ENCODE data around the gene POU6F1. TPM values are rescaled to one million over a fixed set of nuclear protein-coding genes. Genes with fewer than 3 reads are reported as not detected.

Gene POU6F1
- total RNA-seq, 4 donors from 2014 or later: 13.3 to 27.2 (median 16.9) TPM

DNA sequence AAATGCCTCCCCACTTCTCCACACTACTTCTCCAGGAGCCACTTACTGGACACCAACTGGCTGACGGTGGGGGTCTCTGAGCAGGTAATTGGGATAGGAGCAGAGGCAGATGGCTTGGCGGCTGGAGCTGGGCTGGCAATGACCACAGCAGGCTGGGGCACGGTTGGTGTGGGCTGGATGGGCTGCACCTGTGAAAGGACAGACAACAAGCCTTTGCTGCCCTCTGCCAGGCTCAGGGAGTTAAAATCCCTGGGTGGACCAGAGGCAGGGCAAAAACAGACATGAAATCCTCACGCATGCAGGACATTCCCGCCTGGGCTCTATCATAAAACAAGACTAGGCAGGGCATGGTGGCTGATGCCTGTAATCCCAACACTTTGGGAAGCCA lies 25.6 kb downstream of the POU6F1 start:
- Histone ChIP-seq H3K9me3 (no peaks in the 10 kb centered on the region), H3K4me3 (no peak overlapping the region), H3K27me3 (no peaks in the 10 kb centered on the region), H3K4me1 (no peaks in the 10 kb centered on the region), H3K36me3 (peaks cover 31 to 71% (median 41%) of the 10 kb centered on the region in 4 donors), H3K27ac (replicated peaks in 1 of 4) (no peak overlapping the region)
- intact Hi-C loops (cut with DNase I): no loop called here
- TF ChIP-seq POLR2AphosphoS5 (IDR thresholded peaks at IDR 0.05) (no peak), POLR2A (IDR thresholded peaks at IDR 0.05; ENCODE audit: low read depth) (no peak), EP300 (IDR thresholded peaks at IDR 0.05) (no peak)
- TF ChIP-seq, protein P1, sequence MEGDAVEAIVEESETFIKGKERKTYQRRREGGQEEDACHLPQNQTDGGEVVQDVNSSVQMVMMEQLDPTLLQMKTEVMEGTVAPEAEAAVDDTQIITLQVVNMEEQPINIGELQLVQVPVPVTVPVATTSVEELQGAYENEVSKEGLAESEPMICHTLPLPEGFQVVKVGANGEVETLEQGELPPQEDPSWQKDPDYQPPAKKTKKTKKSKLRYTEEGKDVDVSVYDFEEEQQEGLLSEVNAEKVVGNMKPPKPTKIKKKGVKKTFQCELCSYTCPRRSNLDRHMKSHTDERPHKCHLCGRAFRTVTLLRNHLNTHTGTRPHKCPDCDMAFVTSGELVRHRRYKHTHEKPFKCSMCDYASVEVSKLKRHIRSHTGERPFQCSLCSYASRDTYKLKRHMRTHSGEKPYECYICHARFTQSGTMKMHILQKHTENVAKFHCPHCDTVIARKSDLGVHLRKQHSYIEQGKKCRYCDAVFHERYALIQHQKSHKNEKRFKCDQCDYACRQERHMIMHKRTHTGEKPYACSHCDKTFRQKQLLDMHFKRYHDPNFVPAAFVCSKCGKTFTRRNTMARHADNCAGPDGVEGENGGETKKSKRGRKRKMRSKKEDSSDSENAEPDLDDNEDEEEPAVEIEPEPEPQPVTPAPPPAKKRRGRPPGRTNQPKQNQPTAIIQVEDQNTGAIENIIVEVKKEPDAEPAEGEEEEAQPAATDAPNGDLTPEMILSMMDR (IDR thresholded peaks at IDR 0.05): no peak
- DNase-seq (ENCODE audit: extremely low spot score): no peak
- 93% methylated on average over 5 of the region's 5 CpGs for WGBS

DNA sequence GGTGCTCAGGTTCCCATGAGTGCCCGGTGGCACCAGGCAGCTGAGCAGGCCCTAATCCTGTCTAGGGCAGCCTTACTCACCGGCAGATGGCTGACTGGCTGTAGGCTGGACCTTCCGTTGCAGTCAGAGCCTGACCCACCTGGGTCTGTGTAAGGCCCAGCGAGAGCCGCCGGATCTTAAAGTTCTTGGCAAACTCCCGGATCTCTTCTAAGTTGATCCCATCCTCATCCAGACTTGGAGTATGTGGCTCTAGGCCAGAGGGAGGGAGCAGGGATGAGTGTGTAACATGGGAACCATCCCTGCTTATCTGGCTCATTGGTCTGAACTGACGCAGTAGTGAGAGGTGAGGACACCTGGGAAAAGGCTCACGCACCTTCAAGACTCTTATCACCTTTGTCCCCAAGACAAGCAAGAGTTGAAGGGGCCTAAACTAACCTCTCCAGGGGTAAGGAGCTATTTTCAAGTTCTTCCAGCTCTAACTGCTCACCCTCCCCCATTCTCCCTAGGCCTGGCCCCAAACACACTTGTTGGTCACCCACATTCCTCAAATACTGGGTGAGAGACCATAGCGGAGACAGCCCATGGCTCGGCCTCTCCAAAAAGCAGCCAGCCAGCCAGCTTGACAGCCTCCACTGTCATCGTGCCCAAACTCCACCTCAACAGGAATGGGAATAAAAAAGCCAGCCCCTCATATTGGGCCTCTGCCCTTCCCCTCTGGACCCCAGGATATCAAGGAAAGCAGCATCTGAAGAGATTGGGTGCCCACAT lies 26.2 kb downstream of the POU6F1 start:
- intact Hi-C loops (cut with DNase I): no loop called here
- WGBS: 94% methylated on average over 12 of the region's 12 CpGs
- H3K27ac ChIP-seq (replicated peaks in 1 of 4): no peak overlapping the region
- H3K36me3 ChIP-seq: peaks cover 29 to 68% (median 40%) of the 10 kb centered on the region in 4 donors
- H3K9me3 ChIP-seq: no peaks in the 10 kb centered on the region
- TF ChIP-seq POLR2A (IDR thresholded peaks at IDR 0.05; ENCODE audit: low read depth): no peak
- TF ChIP-seq, protein P1 (IDR thresholded peaks at IDR 0.05): no peak
- DNase-seq (ENCODE audit: extremely low spot score): no peak
- no peaks in the 10 kb centered on the region for H3K27me3 ChIP-seq
- peaks cover 0 to under 1% (median 0%) of the 10 kb centered on the region in 4 donors for H3K4me1 ChIP-seq
- no peak overlapping the region for H3K4me3 ChIP-seq

DNA sequence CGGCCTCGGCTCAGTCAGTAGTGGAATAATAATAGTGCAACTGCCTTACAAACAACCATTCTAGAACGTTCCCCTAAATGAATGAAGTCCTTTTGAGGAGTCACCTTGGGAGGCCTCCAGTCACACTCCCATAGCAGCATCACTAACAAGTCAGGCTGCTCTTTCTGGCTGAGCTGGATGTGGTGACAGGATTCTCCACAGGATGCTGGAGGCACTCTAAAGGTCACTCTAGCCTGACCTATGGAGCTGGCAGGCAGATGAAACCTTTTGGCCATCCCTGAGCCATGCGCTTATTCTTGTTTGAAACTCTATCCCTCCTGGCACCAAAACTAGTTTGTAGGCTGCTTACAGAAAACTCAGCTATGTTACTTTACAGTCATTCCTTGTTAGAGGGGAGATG lies 27.0 kb downstream of the POU6F1 start:
- no peak for TF ChIP-seq EP300 (IDR thresholded peaks at IDR 0.05)
- TF ChIP-seq, protein P1 (IDR thresholded peaks at IDR 0.05): no peak
- 88% methylated on average over 4 of the region's 4 CpGs for WGBS
- no peak overlapping the region for H3K27ac ChIP-seq (replicated peaks in 1 of 4)
- H3K4me1 ChIP-seq: peaks cover 0 to 5% (median 2%) of the 10 kb centered on the region in 4 donors
- no peaks in the 10 kb centered on the region for H3K9me3 ChIP-seq
- no peak for DNase-seq (ENCODE audit: extremely low spot score)
- intact Hi-C loops (cut with DNase I): no loop called here
- H3K4me3 ChIP-seq: no peak overlapping the region
- no peaks in the 10 kb centered on the region for H3K27me3 ChIP-seq
- peaks cover 29 to 62% (median 40%) of the 10 kb centered on the region in 4 donors for H3K36me3 ChIP-seq

DNA sequence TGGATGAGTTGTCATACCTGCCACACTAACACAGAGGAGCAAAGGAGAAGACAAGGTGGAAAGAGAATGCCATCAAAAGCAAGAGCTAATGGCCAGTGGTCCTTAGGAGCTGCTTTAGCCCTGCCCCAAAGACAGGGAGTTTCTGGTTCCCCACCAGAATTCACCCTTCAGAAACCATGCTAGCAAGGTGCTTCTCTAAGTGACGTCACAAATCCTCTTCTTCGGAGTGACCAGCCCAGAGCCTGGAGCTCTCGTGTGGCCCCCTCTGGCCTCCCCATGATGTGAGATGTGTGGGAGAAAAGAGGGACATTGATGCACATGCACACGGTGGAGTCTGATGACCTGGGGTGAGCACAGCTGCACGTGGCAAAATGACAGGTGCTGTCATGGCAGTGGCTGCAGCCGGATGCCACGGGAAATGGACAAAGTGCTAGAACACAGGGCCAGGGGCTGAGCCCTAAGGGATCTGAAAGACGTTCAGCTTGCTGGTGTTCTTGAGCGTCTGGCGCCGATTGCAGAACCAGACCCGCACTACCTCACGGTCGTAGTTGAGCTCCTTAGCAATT lies 28.0 kb downstream of the POU6F1 start:
- 93% methylated on average over 10 of the region's 14 CpGs for WGBS
- Histone ChIP-seq H3K9me3 (no peaks in the 10 kb centered on the region), H3K4me3 (no peak overlapping the region), H3K27ac (replicated peaks in 1 of 4) (no peak overlapping the region), H3K4me1 (peaks cover 0 to 5% (median 2%) of the 10 kb centered on the region in 4 donors), H3K27me3 (no peaks in the 10 kb centered on the region), H3K36me3 (peaks cover 29 to 58% (median 40%) of the 10 kb centered on the region in 4 donors)
- TF ChIP-seq, protein P1 (IDR thresholded peaks at IDR 0.05): no peak
- TF ChIP-seq EP300 (IDR thresholded peaks at IDR 0.05) (no peak), POLR2A (IDR thresholded peaks at IDR 0.05; ENCODE audit: low read depth) (no peak), POLR2AphosphoS5 (IDR thresholded peaks at IDR 0.05) (no peak)
- intact Hi-C loops (cut with DNase I): no loop called here
- no peak for DNase-seq (ENCODE audit: extremely low spot score)

Data from esophagus muscularis mucosa (tissue), 4 donors.